ENCODE measurements around the gene ASB18.

Gene ASB18

DNA sequence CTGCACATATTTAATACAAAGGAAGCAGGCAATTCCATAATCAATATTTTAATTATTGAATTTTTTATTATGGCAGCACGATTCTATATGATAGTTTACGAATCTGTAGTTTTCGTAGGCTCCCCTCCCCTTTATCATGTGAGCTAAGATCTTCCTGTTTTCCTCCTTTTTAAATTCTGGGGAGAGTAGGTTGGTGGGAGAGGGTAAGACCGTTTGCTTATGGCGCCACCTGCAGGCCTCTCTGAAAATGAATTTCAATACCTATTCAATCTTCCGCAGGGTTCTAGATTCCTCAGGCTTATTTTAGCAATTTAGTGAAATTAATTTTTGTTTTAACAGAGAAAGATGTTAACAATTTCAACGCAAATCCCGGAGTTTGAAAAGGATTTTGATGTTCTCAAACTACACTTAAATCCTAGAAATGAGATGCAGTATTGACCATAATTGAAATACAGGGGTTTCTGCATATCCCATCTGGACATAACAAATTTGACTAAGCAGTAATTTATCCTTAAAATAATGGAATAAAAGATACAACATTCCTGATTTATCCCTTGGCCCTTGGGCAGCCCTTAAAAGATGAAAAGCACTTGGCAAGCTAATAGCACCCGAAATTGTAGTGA lies 83.3 kb downstream of the ASB18 start:
- TF ChIP-seq, protein P1, sequence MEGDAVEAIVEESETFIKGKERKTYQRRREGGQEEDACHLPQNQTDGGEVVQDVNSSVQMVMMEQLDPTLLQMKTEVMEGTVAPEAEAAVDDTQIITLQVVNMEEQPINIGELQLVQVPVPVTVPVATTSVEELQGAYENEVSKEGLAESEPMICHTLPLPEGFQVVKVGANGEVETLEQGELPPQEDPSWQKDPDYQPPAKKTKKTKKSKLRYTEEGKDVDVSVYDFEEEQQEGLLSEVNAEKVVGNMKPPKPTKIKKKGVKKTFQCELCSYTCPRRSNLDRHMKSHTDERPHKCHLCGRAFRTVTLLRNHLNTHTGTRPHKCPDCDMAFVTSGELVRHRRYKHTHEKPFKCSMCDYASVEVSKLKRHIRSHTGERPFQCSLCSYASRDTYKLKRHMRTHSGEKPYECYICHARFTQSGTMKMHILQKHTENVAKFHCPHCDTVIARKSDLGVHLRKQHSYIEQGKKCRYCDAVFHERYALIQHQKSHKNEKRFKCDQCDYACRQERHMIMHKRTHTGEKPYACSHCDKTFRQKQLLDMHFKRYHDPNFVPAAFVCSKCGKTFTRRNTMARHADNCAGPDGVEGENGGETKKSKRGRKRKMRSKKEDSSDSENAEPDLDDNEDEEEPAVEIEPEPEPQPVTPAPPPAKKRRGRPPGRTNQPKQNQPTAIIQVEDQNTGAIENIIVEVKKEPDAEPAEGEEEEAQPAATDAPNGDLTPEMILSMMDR (IDR thresholded peaks at IDR 0.05; ENCODE audit: low read depth, low read length, missing control alignments): peak; percentile 53
- H3K4me3 ChIP-seq (ENCODE audit: low read depth, low read length): no peak overlapping the region
- peak; percentile 8 for DNase-seq (ENCODE audit: low read depth)

DNA sequence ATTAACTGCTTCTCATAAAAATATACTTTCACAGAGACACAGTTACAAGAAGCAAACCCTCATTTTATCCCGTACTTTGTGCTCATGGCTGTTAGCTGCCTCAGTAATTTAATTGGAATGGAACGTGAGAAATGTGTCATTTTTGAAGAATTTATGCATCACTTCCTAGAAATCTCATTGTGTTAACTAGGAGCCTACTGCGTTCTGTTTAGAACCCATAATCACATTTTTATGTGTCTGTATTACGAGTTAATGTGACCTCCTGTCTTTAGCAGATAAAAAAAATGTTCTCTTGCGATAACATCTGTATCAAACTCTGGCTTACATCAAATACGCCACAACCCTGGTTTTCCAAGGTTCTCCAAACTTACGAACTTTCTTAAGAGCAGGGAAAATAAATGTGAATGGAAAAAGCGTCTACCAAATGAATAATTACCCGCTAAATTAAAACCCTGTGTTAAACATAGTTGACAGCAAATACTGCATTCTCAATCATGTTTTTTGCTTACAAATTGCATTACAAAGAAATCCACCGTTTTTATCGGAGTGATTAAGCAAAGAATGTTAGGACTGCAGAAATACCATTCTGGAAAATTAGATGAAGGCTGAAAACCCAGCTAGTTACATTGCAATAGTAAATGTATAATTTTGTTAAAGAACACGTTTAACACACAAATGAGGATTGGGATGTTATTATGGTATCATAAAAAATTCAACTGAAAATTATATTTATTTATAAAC lies 84.0 kb downstream of the ASB18 start:
- H3K4me3 ChIP-seq (ENCODE audit: low read depth, low read length): no peak overlapping the region
- no peak for DNase-seq (ENCODE audit: low read depth)
- TF ChIP-seq, protein P1 (IDR thresholded peaks at IDR 0.05; ENCODE audit: low read depth, low read length, missing control alignments): no peak

DNA sequence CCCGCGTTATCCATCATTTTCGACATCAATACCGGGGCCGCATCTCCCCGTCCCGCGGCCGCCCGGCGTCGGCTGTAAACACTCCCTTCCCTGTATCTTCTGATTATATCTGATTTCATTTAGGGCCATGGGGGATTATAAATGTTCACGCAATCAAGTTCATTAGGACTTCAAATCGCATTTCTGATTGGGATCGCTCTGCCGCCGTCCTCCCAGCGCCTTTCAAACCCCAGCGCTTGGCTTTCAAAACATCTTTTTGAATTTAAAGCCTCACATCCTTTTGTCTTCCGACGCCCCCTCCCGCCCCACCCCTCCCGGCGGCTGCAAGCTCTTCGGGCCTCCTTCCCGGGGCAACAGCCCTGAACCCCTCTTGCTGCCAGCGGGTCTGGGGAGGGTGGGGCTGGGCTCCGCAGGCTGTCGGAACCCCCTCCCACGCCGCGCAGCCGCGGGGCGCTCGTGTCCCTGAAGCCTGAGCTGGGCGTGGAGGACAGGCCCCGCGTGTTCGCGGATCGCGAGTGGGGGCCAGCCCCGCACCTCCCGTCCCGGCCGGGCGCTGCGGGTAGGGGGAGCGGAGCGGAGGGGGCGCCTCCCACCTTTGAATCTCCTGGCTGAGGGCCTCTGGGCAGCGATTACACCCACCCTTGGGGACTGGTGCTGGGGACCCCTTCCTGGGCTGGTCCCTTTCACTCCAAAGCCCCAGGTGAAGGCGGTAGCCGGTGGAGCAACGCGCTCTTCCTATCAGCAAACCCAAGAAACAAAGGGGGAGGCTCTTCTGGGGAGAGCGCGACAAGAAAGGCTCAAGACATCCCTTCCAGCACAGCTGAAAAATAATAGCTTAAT lies 84.8 kb downstream of the ASB18 start:
- no peak overlapping the region for H3K4me3 ChIP-seq (ENCODE audit: low read depth, low read length)
- TF ChIP-seq, protein P1 (IDR thresholded peaks at IDR 0.05; ENCODE audit: low read depth, low read length, missing control alignments): no peak
- no peak for DNase-seq (ENCODE audit: low read depth)

DNA sequence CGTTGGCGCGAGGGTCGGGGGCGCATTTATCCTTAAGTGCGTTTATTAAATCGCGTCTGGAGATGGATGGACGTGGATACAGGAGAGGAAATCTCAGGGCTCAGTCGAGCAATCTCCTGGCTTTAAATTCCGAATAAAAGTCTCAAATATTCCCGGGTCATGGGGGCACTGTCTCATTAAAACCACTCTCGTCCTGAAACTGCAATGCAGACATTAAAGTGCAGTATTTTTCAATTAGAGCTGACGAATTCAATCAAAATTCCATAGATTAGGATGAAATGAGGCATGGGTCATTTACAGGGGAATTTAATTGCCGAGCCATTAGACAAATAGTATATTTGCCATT lies 85.3 kb downstream of the ASB18 start:
- TF ChIP-seq, protein P1 (IDR thresholded peaks at IDR 0.05; ENCODE audit: low read depth, low read length, missing control alignments): no peak
- DNase-seq (ENCODE audit: low read depth): no peak
- H3K4me3 ChIP-seq (ENCODE audit: low read depth, low read length): no peak overlapping the region

- no peak for DNase-seq (ENCODE audit: low read depth)
- H3K4me3 ChIP-seq (ENCODE audit: low read depth, low read length): no peak overlapping the region
- TF ChIP-seq, protein P1 (IDR thresholded peaks at IDR 0.05; ENCODE audit: low read depth, low read length, missing control alignments): peak; percentile 45
Observed at GRCh38 chr2:236177967-236178889, 86.0 kb downstream of the ASB18 start.

- DNase-seq (ENCODE audit: low read depth): no peak
- H3K4me3 ChIP-seq (ENCODE audit: low read depth, low read length): no peak overlapping the region
- TF ChIP-seq, protein P1 (IDR thresholded peaks at IDR 0.05; ENCODE audit: low read depth, low read length, missing control alignments): peak; percentile 65
Observed at GRCh38 chr2:236177604-236177966, 86.6 kb downstream of the ASB18 start.

All from GM12864 (cell line).